Colonic mucosa (tissue), 4 donors: ENCODE results near the gene HDAC4. TPM values are rescaled to one million over a fixed set of nuclear protein-coding genes. Genes with fewer than 3 reads are reported as not detected.
"Not testable (repeated sequence)": the region's sequence is repeated elsewhere in the genome, so short reads cannot be mapped to it uniquely, and the experiment has no call there.

Experiments
- DNase-seq: peaks from one replicate; pipeline ENCODE4 v3.0.0-alpha.2; 2020
- H3K27ac ChIP-seq: fragments of 200-600 bp; one replicate; pipeline ENCODE4 v1.8.0; 2021
- H3K27me3 ChIP-seq: fragments of 200-600 bp; one replicate; pipeline ENCODE4 v1.8.0; 2021
- H3K36me3 ChIP-seq: fragments of 200-600 bp; one replicate; pipeline ENCODE4 v1.8.0; 2021
- H3K4me1 ChIP-seq: fragments of 200-600 bp; one replicate; pipeline ENCODE4 v1.8.0; 2021; ENCODE audit warnings: mild to moderate bottlenecking
- H3K4me3 ChIP-seq: fragments of 200-600 bp; one replicate; pipeline ENCODE4 v1.8.0; 2021
- H3K9ac ChIP-seq, 2 donors: one replicate each; pipeline ENCODE4 v1.7.0; 2013; ENCODE audit warnings: control low read depth in 2 of 2, low read depth in 2 of 2, low read length in 2 of 2
- H3K9me3 ChIP-seq: fragments of 200-600 bp; one replicate; pipeline ENCODE4 v1.8.0; 2021
- CTCF ChIP-seq: fragments of 200-600 bp; IDR thresholded peaks from one replicate; pipeline ENCODE4 v1.8.0; 2022; ENCODE audit warnings: antibody characterized with exemption, mild to moderate bottlenecking
- intact Hi-C: fragments of 100-400 bp; cut with DNase I; formaldehyde crosslinking; loops from one replicate; pipeline ENCODE4 v1.14.1; 2022
- total RNA-seq, 2 donors: library from RNA; stranded (reverse); fragmentation: NEBNext Ultra II Directional in 1 of 2; extraction: Animal tissue kit (Norgen Biotek cat#: 25700) in 1 of 2; gene quantifications; one replicate each; pipeline ENCODE4 v1.2.1, GENCODE V29; 2021
- donor health status: healthy.
- donor health status: DM: no; HTN: no; CAD: no.
- donor health status: DM: no; HTN: no; CAD: no.

HDAC4 gene
- 10 to 100 TPM; 35.3 to 46.8 TPM for total RNA-seq

DNA sequence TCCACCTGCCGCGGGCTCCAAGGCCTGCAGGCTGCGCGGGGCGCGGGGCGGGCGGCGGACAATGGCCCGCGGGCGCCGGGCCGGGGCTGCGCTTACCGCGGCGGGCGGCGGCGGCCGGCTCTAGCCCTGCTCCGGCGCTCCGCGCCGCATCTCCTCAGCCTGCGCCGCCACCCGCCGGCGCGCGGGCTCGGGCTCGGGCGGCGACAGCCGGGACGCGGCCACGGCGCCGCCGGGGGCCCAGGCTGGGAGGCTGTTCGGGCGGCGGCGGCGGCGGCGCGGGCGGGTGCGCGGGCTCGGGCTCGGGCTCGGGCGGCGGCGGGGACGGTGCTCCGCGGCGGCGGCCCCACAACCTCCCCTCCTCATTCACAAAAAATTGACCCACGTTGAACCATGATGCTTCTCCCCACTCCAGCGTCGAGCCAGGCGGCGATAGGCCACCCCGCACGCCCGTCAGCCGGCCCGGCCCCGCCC is at the start of gene HDAC4:
Gene HDAC4 (minus strand): TSS at position 425 of the 471 bp plus-strand sequence. CDS start 48,321 bp downstream, outside the sequence.
- intact Hi-C loops: no loop called here
- Histone ChIP-seq H3K4me1 (no peaks in the 10 kb centered on the region), H3K9ac (peak within 1 kb of the TSS; percentile 87 to 99), H3K27me3 (no peaks in the 10 kb centered on the region), H3K36me3 (no peaks in the 10 kb centered on the region), H3K27ac (peak within 1 kb of the TSS; percentile 98), H3K9me3 (no peaks in the 10 kb centered on the region), H3K4me3 (peak within 1 kb of the TSS; percentile 75)
- no peak for TF ChIP-seq CTCF
- DNase-seq: no peak

DNA sequence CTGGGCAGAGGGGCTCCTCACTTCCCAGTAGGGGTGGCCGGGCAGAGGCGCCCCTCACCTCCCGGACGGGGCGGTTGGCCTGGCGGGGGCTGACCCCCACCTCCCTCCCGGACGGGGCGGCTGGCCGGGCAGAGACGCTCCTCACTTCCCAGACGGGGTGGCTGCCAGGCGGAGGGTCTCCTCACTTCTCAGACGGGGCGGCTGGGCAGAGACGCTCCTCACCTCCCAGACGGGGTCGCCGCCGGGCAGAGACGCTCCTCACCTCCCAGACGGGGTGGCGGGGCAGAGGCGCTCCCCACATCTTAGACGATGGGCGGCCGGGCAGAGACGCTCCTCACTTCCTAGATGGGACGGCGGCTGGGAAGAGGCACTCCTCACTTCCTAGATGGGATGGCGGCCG is 48.6 kb upstream of the HDAC4 start:
- DNase-seq, H3K4me1 ChIP-seq, H3K9me3 ChIP-seq, H3K4me3 ChIP-seq, H3K27ac ChIP-seq, H3K9ac ChIP-seq, H3K36me3 ChIP-seq, intact Hi-C loops, H3K27me3 ChIP-seq: not testable (repeated sequence)

DNA sequence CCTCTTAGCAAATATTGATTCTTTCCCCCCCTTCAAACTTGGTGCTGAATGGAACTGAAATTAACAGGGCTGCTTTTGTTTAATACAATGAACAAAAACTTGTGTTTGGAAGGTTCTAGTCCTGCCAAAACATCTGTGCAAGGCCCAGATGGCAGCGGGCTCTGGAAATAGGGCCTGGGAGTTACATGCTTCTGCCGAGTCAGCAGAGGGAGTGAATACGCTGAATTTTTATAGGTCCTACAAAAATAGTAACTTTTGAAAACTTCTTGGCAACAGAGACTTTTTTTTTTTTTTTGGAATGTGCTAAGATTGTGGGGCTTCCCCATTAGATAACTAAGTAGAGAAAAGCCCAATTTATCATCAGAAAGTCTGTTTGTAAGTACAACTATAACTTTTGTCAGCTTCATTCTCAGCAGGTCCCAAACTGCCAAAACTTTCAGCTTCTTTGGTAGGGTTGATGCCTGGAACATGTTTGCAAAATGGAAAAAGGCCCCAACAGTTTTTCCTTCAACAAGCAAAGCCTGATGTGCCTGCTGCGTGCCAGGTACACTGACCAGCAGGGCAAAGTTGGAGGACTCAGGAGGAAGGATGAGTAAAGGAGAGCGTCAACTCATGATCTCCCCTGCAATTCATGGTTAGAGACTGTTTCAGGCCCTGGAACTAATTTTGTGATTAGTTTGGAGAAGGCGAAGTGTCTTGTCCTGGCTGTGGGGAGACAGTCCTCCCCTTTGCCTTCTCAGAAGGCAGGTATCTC is 45.1 kb upstream of the HDAC4 start:
- Histone ChIP-seq H3K36me3 (no peaks in the 10 kb centered on the region), H3K4me1 (no peaks in the 10 kb centered on the region), H3K27ac (no peak overlapping the region), H3K27me3 (peaks cover under 1% of the 10 kb centered on the region), H3K4me3 (no peak overlapping the region), H3K9me3 (no peaks in the 10 kb centered on the region), H3K9ac (no peak overlapping the region)
- TF ChIP-seq CTCF: no peak
- intact Hi-C loops: no loop called here
- no peak for DNase-seq

DNA sequence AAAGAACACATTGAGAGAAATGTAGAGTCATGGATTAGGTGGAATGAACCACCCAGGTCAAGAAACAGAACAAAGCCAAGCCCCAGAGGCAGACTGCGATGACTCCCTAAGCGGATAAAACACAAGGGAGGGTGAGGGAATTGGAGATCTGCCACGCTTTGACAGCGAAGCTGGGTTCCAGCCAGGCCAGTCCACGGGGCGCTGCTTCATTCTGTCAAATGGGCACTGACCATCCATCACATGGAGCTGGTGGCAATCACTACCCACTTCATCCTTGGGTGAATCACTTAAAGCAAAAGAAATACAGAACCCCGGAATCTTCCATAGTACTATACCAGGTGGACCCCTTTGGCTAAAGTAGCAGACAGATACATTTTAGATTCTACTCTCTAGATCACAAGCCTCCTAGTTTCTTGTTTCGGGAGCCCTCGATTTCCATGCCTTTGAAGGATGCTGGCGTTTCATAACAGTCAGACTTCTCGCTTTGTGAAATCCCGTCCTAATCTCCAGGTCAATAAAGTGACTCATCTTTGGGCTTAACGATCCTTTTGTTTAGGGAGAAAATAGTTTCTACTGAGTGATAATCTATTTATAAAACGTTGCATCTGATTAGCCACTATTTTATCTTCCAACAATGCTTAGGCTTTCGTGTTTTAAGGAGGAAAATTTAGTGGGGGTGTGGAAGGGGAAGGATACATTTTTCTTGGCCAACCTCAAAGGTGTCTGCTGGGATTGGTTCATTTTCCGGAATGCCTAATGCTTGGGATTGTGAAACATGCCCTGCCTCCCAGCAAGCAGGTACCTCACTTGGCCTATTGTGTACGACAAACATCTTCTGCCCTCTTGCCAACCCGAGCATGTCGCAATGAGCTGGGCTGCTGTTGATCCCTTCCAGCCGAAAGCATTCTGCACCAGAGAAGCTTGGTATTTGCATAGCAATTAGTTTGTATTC is 44.1 kb upstream of the HDAC4 start:
- H3K4me3 ChIP-seq: no peak overlapping the region
- H3K9ac ChIP-seq: no peak overlapping the region
- H3K4me1 ChIP-seq: no peaks in the 10 kb centered on the region
- no peaks in the 10 kb centered on the region for H3K36me3 ChIP-seq
- TF ChIP-seq CTCF: no peak
- DNase-seq: no peak
- intact Hi-C loops: no loop called here
- H3K27me3 ChIP-seq: peaks cover 10% of the 10 kb centered on the region
- H3K9me3 ChIP-seq: no peaks in the 10 kb centered on the region
- H3K27ac ChIP-seq: no peak overlapping the region

DNA sequence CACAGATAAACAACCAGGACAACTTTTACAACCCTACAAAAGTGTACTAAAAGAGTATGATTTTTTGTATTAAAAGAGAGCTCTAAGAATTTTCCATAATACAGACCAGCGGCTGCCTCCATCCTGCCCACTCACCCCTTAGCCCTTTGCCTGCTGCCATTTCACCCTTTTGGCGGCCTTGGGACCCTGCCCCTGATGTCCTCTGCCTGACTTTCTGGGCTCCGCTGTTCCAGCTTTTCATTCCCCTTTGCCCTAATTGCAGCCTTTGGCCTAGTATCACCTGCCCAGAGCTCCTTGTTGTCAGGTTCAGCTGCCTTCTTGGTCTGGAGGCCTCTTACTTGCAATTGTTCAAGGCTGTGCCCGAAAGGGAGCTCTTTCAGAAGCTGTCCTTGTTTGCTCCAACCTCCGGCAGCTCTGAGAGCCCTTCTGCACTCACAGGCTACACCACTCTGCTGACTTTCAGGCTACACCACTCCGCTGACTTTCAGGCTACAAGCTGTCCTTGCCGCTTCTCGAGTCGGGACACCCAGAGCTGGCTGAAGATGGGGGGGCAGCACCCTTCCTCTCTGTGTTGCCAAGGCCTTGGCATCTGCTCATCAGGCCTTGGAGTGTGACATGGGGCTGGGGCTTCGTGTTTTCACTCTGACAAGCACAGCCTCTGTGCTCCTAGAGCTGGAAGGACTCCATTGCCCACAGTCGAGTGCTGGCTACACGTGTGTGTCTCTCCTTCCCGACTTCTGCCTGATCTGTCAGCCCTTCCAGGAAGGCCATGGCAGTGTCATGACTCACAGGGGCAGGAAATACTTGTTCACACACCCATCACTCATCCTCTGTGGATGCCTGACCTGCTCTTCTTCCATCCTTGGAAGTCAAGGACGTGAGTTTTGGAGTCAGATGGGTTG is 43.1 kb upstream of the HDAC4 start:
- TF ChIP-seq CTCF: no peak
- H3K9me3 ChIP-seq: no peaks in the 10 kb centered on the region
- H3K27me3 ChIP-seq: peaks cover 10% of the 10 kb centered on the region
- no peak for DNase-seq
- no peak overlapping the region for H3K9ac ChIP-seq
- intact Hi-C loops: no loop called here
- H3K36me3 ChIP-seq: no peaks in the 10 kb centered on the region
- H3K27ac ChIP-seq: no peak overlapping the region
- H3K4me1 ChIP-seq: no peaks in the 10 kb centered on the region
- H3K4me3 ChIP-seq: no peak overlapping the region
